Subcutaneous adipose tissue (tissue), 4 donors: ENCODE data around the gene SH3BP4. TPM values are rescaled to one million over a fixed set of nuclear protein-coding genes. Genes with fewer than 3 reads are reported as not detected.

ENCODE experiments used
- total RNA-seq, 4 donors: library from RNA; depleted of rRNA; stranded (reverse); fragments of >200 nt; gene quantifications; one replicate each; pipeline ENCODE4 v1.1.0, GENCODE V29; 2016
- TF ChIP-seq, protein P1 (sequence below): fragments of 450-650 bp; IDR thresholded peaks from one replicate; pipeline ENCODE4 v1.5.1; 2016; ENCODE audit warnings: low read depth, mild to moderate bottlenecking, control low read depth, antibody characterized with exemption, moderate library complexity

SH3BP4 gene
- total RNA-seq, 4 donors from 2014 or later: 12.4 to 35.6 (median 24.1) TPM

DNA sequence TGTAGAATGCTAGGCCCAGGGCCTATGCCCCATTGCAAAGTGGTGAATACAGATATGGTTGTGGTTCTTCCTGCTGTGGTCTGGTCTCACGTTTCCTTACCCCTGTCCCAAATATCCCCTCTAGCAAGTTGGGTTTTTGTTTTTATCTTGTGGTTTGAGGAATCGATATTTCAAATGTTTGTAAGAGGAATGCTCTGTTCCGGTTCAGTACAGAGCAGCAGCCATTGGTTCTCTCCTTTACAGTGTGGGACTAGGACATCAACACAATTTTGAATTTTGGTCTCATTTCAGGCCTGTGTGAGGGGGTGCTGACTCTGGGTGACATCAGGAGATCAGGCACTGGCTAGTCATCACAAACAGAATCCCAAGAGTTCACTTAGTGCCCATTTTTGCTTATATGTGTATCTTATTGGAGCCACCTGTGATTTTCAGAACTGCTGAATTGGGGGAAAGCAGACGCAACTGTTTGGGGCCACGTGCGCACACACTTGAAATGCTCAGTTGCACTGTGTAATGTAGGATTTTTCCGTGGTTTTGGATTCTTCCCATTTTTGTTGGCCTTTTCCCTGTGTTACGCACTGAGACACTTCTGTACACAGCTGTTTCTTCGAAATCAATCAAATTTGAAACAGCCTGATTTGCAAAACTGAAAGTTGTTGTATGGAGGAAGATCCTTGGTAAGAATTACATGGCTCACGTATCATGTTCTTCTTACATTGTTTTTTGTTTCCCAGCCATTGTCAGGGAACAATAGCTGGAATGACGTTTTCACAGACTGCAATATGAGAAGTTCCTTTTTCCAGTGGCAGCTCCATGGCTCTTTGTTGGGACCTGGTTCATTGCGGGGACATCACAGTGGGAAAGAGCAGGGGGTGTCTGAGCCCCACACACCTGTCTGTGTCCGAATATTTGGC, 8.6 kb downstream of the SH3BP4 start:
- TF ChIP-seq, protein P1, sequence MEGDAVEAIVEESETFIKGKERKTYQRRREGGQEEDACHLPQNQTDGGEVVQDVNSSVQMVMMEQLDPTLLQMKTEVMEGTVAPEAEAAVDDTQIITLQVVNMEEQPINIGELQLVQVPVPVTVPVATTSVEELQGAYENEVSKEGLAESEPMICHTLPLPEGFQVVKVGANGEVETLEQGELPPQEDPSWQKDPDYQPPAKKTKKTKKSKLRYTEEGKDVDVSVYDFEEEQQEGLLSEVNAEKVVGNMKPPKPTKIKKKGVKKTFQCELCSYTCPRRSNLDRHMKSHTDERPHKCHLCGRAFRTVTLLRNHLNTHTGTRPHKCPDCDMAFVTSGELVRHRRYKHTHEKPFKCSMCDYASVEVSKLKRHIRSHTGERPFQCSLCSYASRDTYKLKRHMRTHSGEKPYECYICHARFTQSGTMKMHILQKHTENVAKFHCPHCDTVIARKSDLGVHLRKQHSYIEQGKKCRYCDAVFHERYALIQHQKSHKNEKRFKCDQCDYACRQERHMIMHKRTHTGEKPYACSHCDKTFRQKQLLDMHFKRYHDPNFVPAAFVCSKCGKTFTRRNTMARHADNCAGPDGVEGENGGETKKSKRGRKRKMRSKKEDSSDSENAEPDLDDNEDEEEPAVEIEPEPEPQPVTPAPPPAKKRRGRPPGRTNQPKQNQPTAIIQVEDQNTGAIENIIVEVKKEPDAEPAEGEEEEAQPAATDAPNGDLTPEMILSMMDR: no peak

DNA sequence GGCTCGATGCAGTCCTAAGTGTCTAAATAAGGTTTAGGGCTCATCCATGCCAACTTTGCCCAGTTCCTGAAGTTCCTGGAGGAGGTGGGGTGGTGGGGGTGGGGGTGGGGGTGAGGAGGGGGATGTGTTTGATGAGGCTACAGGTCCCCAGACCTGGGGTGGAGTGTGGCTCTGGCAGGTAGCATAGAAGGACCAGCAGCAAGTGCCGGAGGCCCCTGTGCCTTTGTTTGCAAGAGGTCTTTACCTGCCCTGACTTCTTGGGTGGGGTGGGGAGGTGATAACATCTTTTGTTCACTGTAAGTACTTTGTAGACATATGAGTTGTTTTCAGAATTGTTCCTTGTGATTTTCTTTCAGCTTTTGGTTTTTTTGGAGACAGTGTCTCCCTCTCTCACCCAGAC, 10.0 kb downstream of the SH3BP4 start:
- TF ChIP-seq, protein P1: no peak

DNA sequence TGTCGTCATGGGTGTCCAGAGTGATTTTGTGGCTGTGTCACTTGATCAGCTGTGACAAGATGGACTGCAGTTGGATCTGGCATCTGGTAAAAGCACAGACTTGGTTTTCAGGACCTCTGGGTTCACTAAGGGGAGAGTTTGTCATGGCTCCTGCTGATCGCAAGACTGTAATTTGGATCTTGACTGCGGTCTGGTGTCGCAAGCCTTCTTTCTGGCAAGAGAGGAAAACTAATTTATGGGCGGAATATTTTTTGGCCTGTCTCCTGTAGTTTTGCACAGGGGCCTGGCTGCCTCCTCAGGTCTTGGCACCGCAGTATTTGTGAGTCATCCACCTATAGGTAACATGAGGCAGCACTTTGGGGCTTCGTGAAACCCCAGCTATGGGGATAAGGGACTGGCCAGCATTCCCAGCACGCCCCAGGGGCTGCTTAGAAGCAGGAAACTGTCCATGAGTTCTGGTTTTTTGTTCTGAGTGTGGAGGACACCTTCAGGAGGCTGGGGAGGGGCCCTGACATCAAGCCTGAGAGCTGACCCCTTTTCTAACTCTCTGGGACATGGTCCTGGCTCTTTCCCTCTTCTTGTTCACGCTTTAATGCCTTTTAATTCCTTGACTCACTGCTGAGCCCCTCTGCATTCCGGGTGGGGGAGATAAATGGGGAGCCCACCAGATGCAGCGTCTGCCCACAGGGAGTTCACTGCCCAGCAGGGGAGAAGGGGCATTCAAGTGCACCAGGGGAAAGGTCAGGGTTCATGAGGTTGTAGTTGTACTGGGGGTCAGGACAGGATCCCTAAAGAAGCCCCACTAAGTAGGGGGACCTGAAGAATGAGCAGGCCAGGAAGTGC, 12.2 kb downstream of the SH3BP4 start:
- TF ChIP-seq, protein P1: no peak

DNA sequence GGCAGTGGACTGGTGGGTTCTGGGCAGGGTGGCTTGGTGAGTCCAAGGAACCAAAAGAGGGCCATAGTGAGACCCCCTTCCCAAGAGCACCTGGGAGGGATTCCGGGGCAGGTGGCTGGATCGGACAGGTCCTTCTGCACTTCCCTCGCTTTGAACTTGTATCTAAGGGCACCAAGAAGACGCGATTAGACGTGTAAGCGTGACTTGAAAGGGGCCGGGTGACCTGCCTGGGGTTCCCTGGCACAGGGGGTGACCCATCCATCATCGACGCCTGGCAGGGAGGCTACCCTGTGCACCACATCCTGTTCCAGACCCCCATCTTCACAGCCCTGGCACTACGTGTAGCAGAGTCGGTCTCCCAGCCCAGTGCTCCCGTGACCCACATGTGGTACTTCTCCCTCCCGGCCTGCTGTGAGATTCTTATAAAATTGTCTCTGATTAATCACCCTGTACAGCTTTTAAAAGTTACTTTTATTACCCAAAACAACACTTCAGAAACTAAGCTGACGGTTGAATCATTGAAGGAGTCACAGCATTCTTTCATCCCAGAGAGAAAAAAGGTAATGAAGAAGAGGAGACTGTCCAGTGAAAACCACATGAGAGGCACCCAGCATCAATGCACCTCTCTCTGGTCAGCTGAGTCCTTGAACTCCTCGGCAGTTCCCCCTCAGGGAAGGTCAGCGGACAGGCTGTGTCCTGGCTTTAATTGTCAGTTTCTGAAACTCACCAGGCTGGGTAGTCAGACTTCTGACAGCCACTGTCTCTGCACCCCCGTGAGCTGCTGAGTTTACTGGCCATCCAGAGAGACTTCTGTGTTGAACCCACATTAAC, 13.0 kb downstream of the SH3BP4 start:
- TF ChIP-seq, protein P1: no peak

DNA sequence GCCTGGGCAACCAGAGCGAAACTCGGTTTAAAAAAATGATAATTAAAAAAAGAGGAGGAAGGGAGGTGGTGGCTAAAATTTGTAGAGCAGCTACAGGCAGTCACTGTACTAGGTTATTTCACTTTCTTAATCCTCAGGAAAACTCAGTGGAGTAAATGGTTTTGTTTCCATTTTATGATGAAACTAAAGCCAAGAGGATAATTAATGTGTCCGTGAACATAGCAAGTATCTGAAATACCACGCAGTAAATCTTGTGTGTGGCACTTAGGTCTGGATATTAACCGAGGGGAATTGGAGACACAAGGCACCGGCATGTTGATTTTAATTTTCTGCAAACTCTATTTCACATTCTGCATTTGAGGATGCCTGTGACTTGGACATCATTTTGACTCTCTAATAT, 14.5 kb downstream of the SH3BP4 start:
- TF ChIP-seq, protein P1: no peak

DNA sequence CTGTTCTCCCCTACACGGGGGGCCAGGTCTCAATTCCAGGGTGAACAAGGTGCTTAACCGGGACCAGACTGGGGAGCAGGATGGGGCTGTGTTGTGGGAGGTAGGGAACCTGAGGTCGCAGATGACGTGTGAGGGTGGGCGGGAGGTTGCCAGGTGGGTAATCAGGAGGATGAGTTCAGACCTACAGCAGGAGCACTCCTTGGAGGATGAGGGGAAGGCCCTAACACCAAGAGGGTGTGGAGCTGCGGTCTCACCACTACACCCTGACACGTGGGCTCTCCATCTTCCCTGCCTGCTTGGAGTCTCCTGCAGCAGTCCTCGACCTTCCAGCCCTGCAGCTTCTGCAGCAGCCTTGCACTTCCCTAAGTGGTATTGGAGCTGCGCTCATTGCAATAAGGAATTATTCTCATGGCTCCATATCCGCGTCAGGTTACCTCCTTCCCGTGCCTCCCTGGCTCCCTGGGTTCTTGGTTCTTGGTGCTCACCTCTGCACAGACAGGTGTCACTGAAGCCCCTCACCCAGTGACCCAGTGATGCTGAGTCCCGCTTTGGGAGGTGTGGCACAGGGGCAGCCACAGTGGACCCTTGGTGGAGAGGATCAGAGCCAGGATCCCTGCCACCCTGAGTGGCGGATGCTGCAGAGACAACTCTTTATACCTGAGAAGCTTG, 15.5 kb downstream of the SH3BP4 start:
- TF ChIP-seq, protein P1: no peak
